ENCODE data around the gene ARTN. TPM values are rescaled to one million over a fixed set of nuclear protein-coding genes. Genes with fewer than 3 reads are reported as not detected.

Gene ARTN
- total RNA-seq, 1 experiment from 2014 or later: 17.4 TPM

DNA sequence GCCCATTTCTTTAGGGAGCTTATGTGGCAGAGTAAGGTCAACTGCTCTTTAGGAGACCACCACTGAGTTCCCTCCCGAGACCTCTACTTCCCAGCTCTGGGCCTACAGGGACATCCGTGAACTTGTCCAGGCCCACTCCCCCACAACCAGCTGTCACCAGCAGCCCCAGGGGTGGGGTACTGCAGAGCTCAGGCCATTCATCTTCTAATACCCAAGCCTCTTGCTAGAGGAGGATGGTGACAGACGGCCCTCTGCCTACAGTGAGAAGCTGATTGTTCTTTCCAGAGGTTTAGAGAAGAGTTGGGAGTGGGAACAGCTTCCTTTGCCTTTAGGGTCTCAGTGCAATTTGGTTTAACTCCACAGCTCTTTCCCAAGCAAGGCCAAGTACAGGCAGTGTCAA lies 33.2 kb upstream of the ARTN start:
- no peaks in the 10 kb centered on the region for H3K4me1 ChIP-seq (replicated peaks; ENCODE audit: insufficient read depth)
- H2AFZ ChIP-seq: no peak overlapping the region
- H4K20me1 ChIP-seq (ENCODE audit: insufficient read depth): no peaks in the 10 kb centered on the region
- CTCF ChIA-PET: no interaction called here
- no peak for DNase-seq
- POLR2A ChIA-PET (ENCODE audit: unreplicated experiment): no interaction called here
- BruUV-seq (replicated peaks): no TSS peak
- no peak overlapping the region for H3K27ac ChIP-seq
- H3K79me2 ChIP-seq (ENCODE audit: low read depth): no peaks in the 10 kb centered on the region
- no peaks in the 10 kb centered on the region for H3K36me3 ChIP-seq (ENCODE audit: low read depth)
- no peak overlapping the region for H3K4me3 ChIP-seq
- no peak overlapping the region for H3K4me2 ChIP-seq
- H3K27me3 ChIP-seq (ENCODE audit: insufficient read depth, low read depth): no peaks in the 10 kb centered on the region
- no peaks in the 10 kb centered on the region for H3K9me3 ChIP-seq (ENCODE audit: insufficient read depth, low read depth)
- H3F3A ChIP-seq (ENCODE audit: insufficient read depth, low read depth): no peaks in the 10 kb centered on the region
- intact Hi-C loops (cut with micrococcal nuclease; ENCODE audit: unreplicated experiment): no loop called here
- no peak for TF ChIP-seq EZH2 (IDR thresholded peaks at IDR 0.05; ENCODE audit: low read depth)
- TF ChIP-seq, protein P1, sequence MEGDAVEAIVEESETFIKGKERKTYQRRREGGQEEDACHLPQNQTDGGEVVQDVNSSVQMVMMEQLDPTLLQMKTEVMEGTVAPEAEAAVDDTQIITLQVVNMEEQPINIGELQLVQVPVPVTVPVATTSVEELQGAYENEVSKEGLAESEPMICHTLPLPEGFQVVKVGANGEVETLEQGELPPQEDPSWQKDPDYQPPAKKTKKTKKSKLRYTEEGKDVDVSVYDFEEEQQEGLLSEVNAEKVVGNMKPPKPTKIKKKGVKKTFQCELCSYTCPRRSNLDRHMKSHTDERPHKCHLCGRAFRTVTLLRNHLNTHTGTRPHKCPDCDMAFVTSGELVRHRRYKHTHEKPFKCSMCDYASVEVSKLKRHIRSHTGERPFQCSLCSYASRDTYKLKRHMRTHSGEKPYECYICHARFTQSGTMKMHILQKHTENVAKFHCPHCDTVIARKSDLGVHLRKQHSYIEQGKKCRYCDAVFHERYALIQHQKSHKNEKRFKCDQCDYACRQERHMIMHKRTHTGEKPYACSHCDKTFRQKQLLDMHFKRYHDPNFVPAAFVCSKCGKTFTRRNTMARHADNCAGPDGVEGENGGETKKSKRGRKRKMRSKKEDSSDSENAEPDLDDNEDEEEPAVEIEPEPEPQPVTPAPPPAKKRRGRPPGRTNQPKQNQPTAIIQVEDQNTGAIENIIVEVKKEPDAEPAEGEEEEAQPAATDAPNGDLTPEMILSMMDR (conservative IDR thresholded peaks at IDR 0.05): no peak
- no peaks in the 10 kb centered on the region for H3K9me2 ChIP-seq (ENCODE audit: insufficient read depth)

DNA sequence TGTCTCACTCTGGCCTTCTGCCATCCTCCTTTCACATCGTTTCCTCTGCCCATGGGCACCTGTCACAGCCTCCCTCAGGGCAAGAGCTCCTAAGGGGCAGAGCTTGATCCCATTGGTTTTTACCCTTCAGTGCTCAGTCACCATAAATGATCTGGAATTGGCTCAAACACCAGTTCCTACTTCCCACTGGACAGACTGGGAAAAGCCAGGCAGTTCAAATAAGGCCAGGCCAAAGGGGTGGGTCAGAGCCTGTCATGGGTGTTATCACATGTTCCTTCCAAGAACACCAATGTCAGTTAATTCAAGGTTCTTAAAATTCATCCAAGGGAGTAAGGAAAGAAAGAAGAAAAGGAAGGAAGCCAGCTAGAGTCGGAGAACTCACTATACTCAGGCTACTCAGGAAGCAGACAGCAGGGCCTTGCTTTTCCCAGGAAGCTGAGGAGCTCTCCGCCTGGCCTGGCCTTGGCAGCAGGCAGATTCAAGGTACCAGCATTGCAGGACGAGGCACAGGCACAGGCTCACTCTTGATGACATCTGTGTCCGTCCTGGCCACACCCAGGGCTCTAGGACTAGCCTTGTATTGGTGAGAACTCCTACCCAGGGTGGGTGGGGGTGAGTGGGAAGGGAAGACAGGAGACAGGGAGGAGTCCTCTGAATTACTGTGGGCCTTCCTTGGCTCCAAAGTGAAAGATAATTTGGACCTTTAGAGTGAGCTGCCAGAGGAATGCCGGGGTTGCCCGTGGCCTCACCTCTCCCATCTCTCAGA lies 32.2 kb upstream of the ARTN start:
- Histone ChIP-seq H3K4me3 (no peak overlapping the region), H3F3A (ENCODE audit: insufficient read depth, low read depth) (no peaks in the 10 kb centered on the region), H3K9me3 (ENCODE audit: insufficient read depth, low read depth) (no peaks in the 10 kb centered on the region), H3K9me2 (ENCODE audit: insufficient read depth) (no peaks in the 10 kb centered on the region), H3K4me1 (replicated peaks; ENCODE audit: insufficient read depth) (no peaks in the 10 kb centered on the region), H3K79me2 (ENCODE audit: low read depth) (no peaks in the 10 kb centered on the region), H3K36me3 (ENCODE audit: low read depth) (no peaks in the 10 kb centered on the region), H2AFZ (no peak overlapping the region), H3K4me2 (no peak overlapping the region), H3K27me3 (ENCODE audit: insufficient read depth, low read depth) (no peaks in the 10 kb centered on the region), H3K27ac (no peak overlapping the region), H4K20me1 (ENCODE audit: insufficient read depth) (no peaks in the 10 kb centered on the region)
- DNase-seq: no peak
- BruUV-seq (replicated peaks): no TSS peak
- no peak for TF ChIP-seq EZH2 (IDR thresholded peaks at IDR 0.05; ENCODE audit: low read depth)
- TF ChIP-seq, protein P1 (conservative IDR thresholded peaks at IDR 0.05): no peak
- CTCF ChIA-PET: interaction anchor here (0.5 kb wide), 1 partner anchor 368 kb away, joined by 3 read pairs; no protein-coding TSS in a partner anchor
- intact Hi-C loops (cut with micrococcal nuclease; ENCODE audit: unreplicated experiment): no loop called here
- POLR2A ChIA-PET (ENCODE audit: unreplicated experiment): no interaction called here

DNA sequence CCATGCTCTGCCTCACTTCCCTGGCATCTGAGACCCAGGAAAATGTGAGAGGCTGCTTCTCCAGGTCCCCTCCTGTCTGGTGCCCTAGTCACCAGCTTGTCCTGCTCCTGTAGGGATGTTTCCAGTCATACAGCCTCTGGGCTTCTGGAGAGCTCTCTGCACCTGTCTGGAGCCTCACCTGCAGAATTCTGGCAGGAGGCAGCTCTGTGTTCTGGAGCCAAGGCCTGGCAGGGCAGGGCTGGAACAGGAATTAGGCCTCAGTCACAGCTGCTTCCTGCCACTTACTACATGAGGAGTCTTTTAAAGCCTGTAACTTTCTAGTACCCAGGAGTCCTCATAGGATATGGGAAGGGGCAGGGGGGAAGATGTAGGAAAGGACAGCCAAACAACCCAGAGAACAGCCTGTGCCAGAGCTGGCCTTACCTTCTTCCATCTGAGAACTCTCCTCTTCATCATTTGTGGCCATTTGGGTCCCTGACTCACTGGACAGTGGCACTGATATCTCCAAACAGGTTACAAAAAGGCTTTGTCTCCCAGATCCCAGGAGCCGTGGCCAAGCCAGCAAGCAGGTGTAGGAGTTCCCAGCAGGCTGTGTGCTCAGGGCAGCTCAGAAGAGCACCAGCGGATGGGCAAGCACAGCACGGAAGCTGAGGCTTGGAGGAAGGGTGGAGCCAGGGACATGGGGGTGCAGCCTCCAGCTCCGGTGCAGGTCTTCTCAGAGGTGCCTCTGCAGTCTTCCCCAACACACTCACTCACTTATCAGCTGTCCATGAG lies 31.4 kb upstream of the ARTN start:
- H3K4me3 ChIP-seq: no peak overlapping the region
- ChIA-PET CTCF (no interaction called here), POLR2A (ENCODE audit: unreplicated experiment) (interaction anchor here (0.5 to 0.7 kb wide), 3 partner anchors 25 to 772 kb away, joined by 3 to 6 read pairs (median 4); partner anchors contain the start of gene ARMH1)
- H3K9me2 ChIP-seq (ENCODE audit: insufficient read depth): no peaks in the 10 kb centered on the region
- no TSS peak for BruUV-seq (replicated peaks)
- no peaks in the 10 kb centered on the region for H3K4me1 ChIP-seq (replicated peaks; ENCODE audit: insufficient read depth)
- no peak for DNase-seq
- no peak overlapping the region for H3K27ac ChIP-seq
- TF ChIP-seq, protein P1 (conservative IDR thresholded peaks at IDR 0.05): no peak
- TF ChIP-seq EZH2 (IDR thresholded peaks at IDR 0.05; ENCODE audit: low read depth): no peak
- H3K36me3 ChIP-seq (ENCODE audit: low read depth): no peaks in the 10 kb centered on the region
- H3K79me2 ChIP-seq (ENCODE audit: low read depth): no peaks in the 10 kb centered on the region
- H3F3A ChIP-seq (ENCODE audit: insufficient read depth, low read depth): no peaks in the 10 kb centered on the region
- no peaks in the 10 kb centered on the region for H3K27me3 ChIP-seq (ENCODE audit: insufficient read depth, low read depth)
- intact Hi-C loops (cut with micrococcal nuclease; ENCODE audit: unreplicated experiment): no loop called here
- no peak overlapping the region for H3K4me2 ChIP-seq
- H4K20me1 ChIP-seq (ENCODE audit: insufficient read depth): no peaks in the 10 kb centered on the region
- no peaks in the 10 kb centered on the region for H3K9me3 ChIP-seq (ENCODE audit: insufficient read depth, low read depth)
- no peak overlapping the region for H2AFZ ChIP-seq
